GM23338 (cell line): Measurements from ENCODE around the gene SH3RF3.

Source experiments
- CREB1 ChIP-seq: fragments of 250-450 bp; sonication (Bioruptor Pico); IDR thresholded peaks from 2 replicates; pipeline ENCODE4 v1.5.0; 2020; ENCODE audit warnings: low read depth, mild to moderate bottlenecking, moderate library complexity
- ETS1 ChIP-seq: IDR thresholded peaks from 2 replicates; pipeline ENCODE4 v1.6.1; 2016; ENCODE audit warnings: antibody characterized with exemption
- EZH2 ChIP-seq: fragments of 200-600 bp; sonication (generic); IDR thresholded peaks from one replicate; pipeline ENCODE4 v1.8.0; 2017; ENCODE audit warnings: antibody characterized with exemption, mild to moderate bottlenecking, low read depth; ENCODE audit not compliant: unreplicated experiment
- EZH2phosphoT487 ChIP-seq: fragments of 200-600 bp; sonication (generic); IDR thresholded peaks from one replicate; pipeline ENCODE4 v1.8.1; 2018; ENCODE audit warnings: antibody characterized with exemption; ENCODE audit not compliant: unreplicated experiment
- JUNB ChIP-seq: IDR thresholded peaks from one replicate; pipeline ENCODE4 v1.6.1; 2016; ENCODE audit warnings: antibody characterized with exemption; ENCODE audit not compliant: unreplicated experiment
- NANOG ChIP-seq: IDR thresholded peaks from 2 replicates; pipeline ENCODE4 v1.6.1; 2016; ENCODE audit warnings: antibody characterized with exemption, borderline replicate concordance
- POLR2AphosphoS5 ChIP-seq: IDR thresholded peaks from 2 replicates; pipeline ENCODE4 v1.6.1; 2016; ENCODE audit warnings: antibody characterized with exemption, low read depth
- STAT1 ChIP-seq: IDR thresholded peaks from one replicate; pipeline ENCODE4 v1.6.1; 2016; ENCODE audit warnings: antibody characterized with exemption; ENCODE audit not compliant: unreplicated experiment
- ZNF114 ChIP-seq: fragments of 250-450 bp; sonication (Bioruptor Pico); IDR thresholded peaks from 2 replicates; pipeline ENCODE4 v1.5.0; 2020; ENCODE audit warnings: mild to moderate bottlenecking, moderate library complexity
- ZNF331 ChIP-seq: fragments of 250-450 bp; sonication (Bioruptor Pico); IDR thresholded peaks from 2 replicates; pipeline ENCODE4 v1.5.0; 2020; ENCODE audit warnings: low read depth, mild to moderate bottlenecking, moderate library complexity
- TF ChIP-seq, protein P1 (sequence below): IDR thresholded peaks from one replicate; pipeline ENCODE4 v1.6.1; 2018; ENCODE audit warnings: antibody characterized with exemption; ENCODE audit not compliant: unreplicated experiment
- TF ChIP-seq, protein P2 (sequence below), 2 experiments: fragments of 200-600 bp in 1 of 2; sonication (generic) in 1 of 2; conservative IDR thresholded peaks; 2 replicates each; pipeline versions ENCODE4 v1.5.1 to v1.6.1; 2016 to 2017; ENCODE audit warnings: antibody characterized with exemption in 2 of 2, low read depth in 2 of 2, mild to moderate bottlenecking in 2 of 2, moderate library complexity in 1 of 2

DNA sequence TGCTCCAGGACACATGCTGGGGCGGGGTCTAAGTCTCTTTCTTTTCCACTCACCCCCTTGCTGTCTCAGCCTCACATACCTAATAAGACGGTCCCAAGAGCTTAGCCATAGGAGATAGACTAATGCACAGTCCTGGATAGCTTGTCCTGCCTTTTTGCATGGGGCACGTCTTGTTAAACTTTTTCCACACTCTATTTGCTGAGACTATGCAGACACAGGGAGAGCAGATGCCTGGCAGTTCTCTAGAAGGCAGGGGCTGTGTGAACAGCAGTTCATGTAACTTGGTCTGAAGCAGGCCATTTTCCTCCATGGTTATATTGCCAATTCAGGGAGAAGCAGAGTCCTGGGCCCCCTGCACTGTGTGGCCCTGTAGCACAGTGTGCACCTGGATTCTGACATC is 342.7 kb downstream of the SH3RF3 start:
- TF ChIP-seq, protein P1, sequence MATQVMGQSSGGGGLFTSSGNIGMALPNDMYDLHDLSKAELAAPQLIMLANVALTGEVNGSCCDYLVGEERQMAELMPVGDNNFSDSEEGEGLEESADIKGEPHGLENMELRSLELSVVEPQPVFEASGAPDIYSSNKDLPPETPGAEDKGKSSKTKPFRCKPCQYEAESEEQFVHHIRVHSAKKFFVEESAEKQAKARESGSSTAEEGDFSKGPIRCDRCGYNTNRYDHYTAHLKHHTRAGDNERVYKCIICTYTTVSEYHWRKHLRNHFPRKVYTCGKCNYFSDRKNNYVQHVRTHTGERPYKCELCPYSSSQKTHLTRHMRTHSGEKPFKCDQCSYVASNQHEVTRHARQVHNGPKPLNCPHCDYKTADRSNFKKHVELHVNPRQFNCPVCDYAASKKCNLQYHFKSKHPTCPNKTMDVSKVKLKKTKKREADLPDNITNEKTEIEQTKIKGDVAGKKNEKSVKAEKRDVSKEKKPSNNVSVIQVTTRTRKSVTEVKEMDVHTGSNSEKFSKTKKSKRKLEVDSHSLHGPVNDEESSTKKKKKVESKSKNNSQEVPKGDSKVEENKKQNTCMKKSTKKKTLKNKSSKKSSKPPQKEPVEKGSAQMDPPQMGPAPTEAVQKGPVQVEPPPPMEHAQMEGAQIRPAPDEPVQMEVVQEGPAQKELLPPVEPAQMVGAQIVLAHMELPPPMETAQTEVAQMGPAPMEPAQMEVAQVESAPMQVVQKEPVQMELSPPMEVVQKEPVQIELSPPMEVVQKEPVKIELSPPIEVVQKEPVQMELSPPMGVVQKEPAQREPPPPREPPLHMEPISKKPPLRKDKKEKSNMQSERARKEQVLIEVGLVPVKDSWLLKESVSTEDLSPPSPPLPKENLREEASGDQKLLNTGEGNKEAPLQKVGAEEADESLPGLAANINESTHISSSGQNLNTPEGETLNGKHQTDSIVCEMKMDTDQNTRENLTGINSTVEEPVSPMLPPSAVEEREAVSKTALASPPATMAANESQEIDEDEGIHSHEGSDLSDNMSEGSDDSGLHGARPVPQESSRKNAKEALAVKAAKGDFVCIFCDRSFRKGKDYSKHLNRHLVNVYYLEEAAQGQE: no peak
- TF ChIP-seq, protein P2, sequence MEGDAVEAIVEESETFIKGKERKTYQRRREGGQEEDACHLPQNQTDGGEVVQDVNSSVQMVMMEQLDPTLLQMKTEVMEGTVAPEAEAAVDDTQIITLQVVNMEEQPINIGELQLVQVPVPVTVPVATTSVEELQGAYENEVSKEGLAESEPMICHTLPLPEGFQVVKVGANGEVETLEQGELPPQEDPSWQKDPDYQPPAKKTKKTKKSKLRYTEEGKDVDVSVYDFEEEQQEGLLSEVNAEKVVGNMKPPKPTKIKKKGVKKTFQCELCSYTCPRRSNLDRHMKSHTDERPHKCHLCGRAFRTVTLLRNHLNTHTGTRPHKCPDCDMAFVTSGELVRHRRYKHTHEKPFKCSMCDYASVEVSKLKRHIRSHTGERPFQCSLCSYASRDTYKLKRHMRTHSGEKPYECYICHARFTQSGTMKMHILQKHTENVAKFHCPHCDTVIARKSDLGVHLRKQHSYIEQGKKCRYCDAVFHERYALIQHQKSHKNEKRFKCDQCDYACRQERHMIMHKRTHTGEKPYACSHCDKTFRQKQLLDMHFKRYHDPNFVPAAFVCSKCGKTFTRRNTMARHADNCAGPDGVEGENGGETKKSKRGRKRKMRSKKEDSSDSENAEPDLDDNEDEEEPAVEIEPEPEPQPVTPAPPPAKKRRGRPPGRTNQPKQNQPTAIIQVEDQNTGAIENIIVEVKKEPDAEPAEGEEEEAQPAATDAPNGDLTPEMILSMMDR (conservative IDR thresholded peaks at IDR 0.05; ENCODE audit: low read depth in 2 of 2): no peak
- no peak for TF ChIP-seq POLR2AphosphoS5
- no peak for TF ChIP-seq EZH2
- no peak for TF ChIP-seq EZH2phosphoT487
- TF ChIP-seq ETS1: no peak
- no peak for TF ChIP-seq ZNF331 (CRISPR knock-in tag)
- no peak for TF ChIP-seq ZNF114 (CRISPR knock-in tag)
- no peak for TF ChIP-seq CREB1 (CRISPR knock-in tag)
- TF ChIP-seq JUNB: no peak
- TF ChIP-seq STAT1: no peak
- no peak for TF ChIP-seq NANOG
